GM23248 (cell line): Measurements from ENCODE around the gene MACROD2.

ENCODE experiments used
- EZH2 ChIP-seq: fragments of 200-600 bp; sonication (generic); IDR thresholded peaks from 2 replicates; pipeline ENCODE4 v1.6.1; 2018; ENCODE audit warnings: antibody characterized with exemption, mild to moderate bottlenecking; ENCODE audit not compliant: insufficient read depth, poor library complexity, severe bottlenecking
- EZH2phosphoT487 ChIP-seq: fragments of 200-600 bp; sonication (generic); IDR thresholded peaks from 2 replicates; pipeline ENCODE4 v1.6.1; 2018; ENCODE audit warnings: antibody characterized with exemption, moderate library complexity, mild to moderate bottlenecking, low read depth; ENCODE audit not compliant: insufficient read depth

GRCh38 chr20:15619341-15619740 is 1624.0 kb downstream of the MACROD2 start:
- TF ChIP-seq EZH2 (no peak), EZH2phosphoT487 (no peak)
